DND-41 (cell line): ENCODE results near the gene SVIL.

ENCODE experiments used
- CTCF ChIP-seq: IDR thresholded peaks from 2 replicates; pipeline ENCODE4 v1.5.1; 2012; ENCODE audit warnings: borderline replicate concordance, low read length, moderate library complexity, mild to moderate bottlenecking; ENCODE audit not compliant: poor library complexity, severe bottlenecking; ENCODE audit errors: extremely low read depth
- EZH2 ChIP-seq: IDR thresholded peaks from 3 replicates; pipeline ENCODE4 v1.6.1; 2012; ENCODE audit warnings: borderline replicate concordance, low read depth, mild to moderate bottlenecking, moderate library complexity, low read length, inconsistent platforms; ENCODE audit not compliant: severe bottlenecking

- TF ChIP-seq CTCF (no peak), EZH2 (no peak)
Measured at GRCh38 chr10:29541422-29542210, 93.2 kb downstream of the SVIL start.
